ENCODE measurements around the gene FAM20C. TPM values are rescaled to one million over a fixed set of nuclear protein-coding genes. Genes with fewer than 3 reads are reported as not detected.

Gene FAM20C
- total and polyA plus RNA-seq, 2 of the 8 experiments (the other 6 are each of a cell fraction or from before 2014, with no cell fraction given), result 9.5 to 34.8 TPM

GRCh38 chr7:190196-190595 lies 2.2 kb upstream of the FAM20C start (continued):
- TF ChIP-seq, protein P1, sequence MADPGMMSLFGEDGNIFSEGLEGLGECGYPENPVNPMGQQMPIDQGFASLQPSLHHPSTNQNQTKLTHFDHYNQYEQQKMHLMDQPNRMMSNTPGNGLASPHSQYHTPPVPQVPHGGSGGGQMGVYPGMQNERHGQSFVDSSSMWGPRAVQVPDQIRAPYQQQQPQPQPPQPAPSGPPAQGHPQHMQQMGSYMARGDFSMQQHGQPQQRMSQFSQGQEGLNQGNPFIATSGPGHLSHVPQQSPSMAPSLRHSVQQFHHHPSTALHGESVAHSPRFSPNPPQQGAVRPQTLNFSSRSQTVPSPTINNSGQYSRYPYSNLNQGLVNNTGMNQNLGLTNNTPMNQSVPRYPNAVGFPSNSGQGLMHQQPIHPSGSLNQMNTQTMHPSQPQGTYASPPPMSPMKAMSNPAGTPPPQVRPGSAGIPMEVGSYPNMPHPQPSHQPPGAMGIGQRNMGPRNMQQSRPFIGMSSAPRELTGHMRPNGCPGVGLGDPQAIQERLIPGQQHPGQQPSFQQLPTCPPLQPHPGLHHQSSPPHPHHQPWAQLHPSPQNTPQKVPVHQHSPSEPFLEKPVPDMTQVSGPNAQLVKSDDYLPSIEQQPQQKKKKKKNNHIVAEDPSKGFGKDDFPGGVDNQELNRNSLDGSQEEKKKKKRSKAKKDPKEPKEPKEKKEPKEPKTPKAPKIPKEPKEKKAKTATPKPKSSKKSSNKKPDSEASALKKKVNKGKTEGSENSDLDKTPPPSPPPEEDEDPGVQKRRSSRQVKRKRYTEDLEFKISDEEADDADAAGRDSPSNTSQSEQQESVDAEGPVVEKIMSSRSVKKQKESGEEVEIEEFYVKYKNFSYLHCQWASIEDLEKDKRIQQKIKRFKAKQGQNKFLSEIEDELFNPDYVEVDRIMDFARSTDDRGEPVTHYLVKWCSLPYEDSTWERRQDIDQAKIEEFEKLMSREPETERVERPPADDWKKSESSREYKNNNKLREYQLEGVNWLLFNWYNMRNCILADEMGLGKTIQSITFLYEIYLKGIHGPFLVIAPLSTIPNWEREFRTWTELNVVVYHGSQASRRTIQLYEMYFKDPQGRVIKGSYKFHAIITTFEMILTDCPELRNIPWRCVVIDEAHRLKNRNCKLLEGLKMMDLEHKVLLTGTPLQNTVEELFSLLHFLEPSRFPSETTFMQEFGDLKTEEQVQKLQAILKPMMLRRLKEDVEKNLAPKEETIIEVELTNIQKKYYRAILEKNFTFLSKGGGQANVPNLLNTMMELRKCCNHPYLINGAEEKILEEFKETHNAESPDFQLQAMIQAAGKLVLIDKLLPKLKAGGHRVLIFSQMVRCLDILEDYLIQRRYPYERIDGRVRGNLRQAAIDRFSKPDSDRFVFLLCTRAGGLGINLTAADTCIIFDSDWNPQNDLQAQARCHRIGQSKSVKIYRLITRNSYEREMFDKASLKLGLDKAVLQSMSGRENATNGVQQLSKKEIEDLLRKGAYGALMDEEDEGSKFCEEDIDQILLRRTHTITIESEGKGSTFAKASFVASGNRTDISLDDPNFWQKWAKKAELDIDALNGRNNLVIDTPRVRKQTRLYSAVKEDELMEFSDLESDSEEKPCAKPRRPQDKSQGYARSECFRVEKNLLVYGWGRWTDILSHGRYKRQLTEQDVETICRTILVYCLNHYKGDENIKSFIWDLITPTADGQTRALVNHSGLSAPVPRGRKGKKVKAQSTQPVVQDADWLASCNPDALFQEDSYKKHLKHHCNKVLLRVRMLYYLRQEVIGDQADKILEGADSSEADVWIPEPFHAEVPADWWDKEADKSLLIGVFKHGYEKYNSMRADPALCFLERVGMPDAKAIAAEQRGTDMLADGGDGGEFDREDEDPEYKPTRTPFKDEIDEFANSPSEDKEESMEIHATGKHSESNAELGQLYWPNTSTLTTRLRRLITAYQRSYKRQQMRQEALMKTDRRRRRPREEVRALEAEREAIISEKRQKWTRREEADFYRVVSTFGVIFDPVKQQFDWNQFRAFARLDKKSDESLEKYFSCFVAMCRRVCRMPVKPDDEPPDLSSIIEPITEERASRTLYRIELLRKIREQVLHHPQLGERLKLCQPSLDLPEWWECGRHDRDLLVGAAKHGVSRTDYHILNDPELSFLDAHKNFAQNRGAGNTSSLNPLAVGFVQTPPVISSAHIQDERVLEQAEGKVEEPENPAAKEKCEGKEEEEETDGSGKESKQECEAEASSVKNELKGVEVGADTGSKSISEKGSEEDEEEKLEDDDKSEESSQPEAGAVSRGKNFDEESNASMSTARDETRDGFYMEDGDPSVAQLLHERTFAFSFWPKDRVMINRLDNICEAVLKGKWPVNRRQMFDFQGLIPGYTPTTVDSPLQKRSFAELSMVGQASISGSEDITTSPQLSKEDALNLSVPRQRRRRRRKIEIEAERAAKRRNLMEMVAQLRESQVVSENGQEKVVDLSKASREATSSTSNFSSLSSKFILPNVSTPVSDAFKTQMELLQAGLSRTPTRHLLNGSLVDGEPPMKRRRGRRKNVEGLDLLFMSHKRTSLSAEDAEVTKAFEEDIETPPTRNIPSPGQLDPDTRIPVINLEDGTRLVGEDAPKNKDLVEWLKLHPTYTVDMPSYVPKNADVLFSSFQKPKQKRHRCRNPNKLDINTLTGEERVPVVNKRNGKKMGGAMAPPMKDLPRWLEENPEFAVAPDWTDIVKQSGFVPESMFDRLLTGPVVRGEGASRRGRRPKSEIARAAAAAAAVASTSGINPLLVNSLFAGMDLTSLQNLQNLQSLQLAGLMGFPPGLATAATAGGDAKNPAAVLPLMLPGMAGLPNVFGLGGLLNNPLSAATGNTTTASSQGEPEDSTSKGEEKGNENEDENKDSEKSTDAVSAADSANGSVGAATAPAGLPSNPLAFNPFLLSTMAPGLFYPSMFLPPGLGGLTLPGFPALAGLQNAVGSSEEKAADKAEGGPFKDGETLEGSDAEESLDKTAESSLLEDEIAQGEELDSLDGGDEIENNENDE (IDR thresholded peaks at IDR 0.05; ENCODE audit: insufficient replicate concordance, low read length), result no peak
- TF ChIP-seq PHF8 (conservative IDR thresholded peaks at IDR 0.05; ENCODE audit: low read depth, low read length), result no peak
- no peak for TF ChIP-seq TEAD4 (IDR thresholded peaks at IDR 0.05; ENCODE audit: low read depth, low read length)
- TF ChIP-seq SP2 (IDR thresholded peaks at IDR 0.05; ENCODE audit: low read length), result no peak
- TF ChIP-seq, protein P2, sequence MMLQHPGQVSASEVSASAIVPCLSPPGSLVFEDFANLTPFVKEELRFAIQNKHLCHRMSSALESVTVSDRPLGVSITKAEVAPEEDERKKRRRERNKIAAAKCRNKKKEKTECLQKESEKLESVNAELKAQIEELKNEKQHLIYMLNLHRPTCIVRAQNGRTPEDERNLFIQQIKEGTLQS (IDR thresholded peaks at IDR 0.05; ENCODE audit: insufficient read depth, low read depth, low read length), result no peak
- TF ChIP-seq CHD1 (IDR thresholded peaks at IDR 0.05; ENCODE audit: low read depth, low read length), result no peak
- TF ChIP-seq MAFK (IDR thresholded peaks at IDR 0.05; ENCODE audit: low read depth, low read length), result no peak
